Ishikawa (cell line): ENCODE results near the gene TRIM44.

Source experiments
- CEBPB ChIP-seq: IDR thresholded peaks from 2 replicates; pipeline ENCODE4 v1.6.1; 2012
- CREB1 ChIP-seq: IDR thresholded peaks from 2 replicates; pipeline ENCODE4 v1.6.1; 2012; ENCODE audit warnings: low read depth
- EGR1 ChIP-seq: IDR thresholded peaks from 2 replicates; pipeline ENCODE4 v1.6.1; 2012
- EP300 ChIP-seq: IDR thresholded peaks from 2 replicates; pipeline ENCODE4 v1.6.1; 2012; ENCODE audit warnings: borderline replicate concordance
- FOXM1 ChIP-seq: IDR thresholded peaks from 2 replicates; pipeline ENCODE4 v1.6.1; 2012; ENCODE audit warnings: low read depth, borderline replicate concordance
- NFIC ChIP-seq: IDR thresholded peaks from 2 replicates; pipeline ENCODE4 v1.6.1; 2012
- RAD21 ChIP-seq: IDR thresholded peaks from 2 replicates; pipeline ENCODE4 v1.6.1; 2012; ENCODE audit warnings: low read depth
- TAF1 ChIP-seq: IDR thresholded peaks from 2 replicates; pipeline ENCODE4 v1.6.1; 2012; ENCODE audit warnings: low read depth, mild to moderate bottlenecking
- TCF12 ChIP-seq: IDR thresholded peaks from 2 replicates; pipeline ENCODE4 v1.6.1; 2012; ENCODE audit warnings: low read depth
- TEAD4 ChIP-seq: IDR thresholded peaks from 2 replicates; pipeline ENCODE4 v1.6.1; 2012
- YY1 ChIP-seq: IDR thresholded peaks from 2 replicates; pipeline ENCODE4 v1.6.1; 2012; ENCODE audit warnings: low read depth
- ZBTB7A ChIP-seq: IDR thresholded peaks from 2 replicates; pipeline ENCODE4 v1.6.1; 2012; ENCODE audit warnings: low read depth
- TF ChIP-seq, protein P1 (sequence below): IDR thresholded peaks from 2 replicates; pipeline ENCODE4 v1.6.1; 2012
- TF ChIP-seq, protein P2 (sequence below): IDR thresholded peaks from 2 replicates; pipeline ENCODE4 v1.6.1; 2012; ENCODE audit warnings: low read depth, mild to moderate bottlenecking
- TF ChIP-seq, protein P3 (sequence below): IDR thresholded peaks from 2 replicates; pipeline ENCODE4 v1.6.1; 2012

TRIM44 gene

DNA sequence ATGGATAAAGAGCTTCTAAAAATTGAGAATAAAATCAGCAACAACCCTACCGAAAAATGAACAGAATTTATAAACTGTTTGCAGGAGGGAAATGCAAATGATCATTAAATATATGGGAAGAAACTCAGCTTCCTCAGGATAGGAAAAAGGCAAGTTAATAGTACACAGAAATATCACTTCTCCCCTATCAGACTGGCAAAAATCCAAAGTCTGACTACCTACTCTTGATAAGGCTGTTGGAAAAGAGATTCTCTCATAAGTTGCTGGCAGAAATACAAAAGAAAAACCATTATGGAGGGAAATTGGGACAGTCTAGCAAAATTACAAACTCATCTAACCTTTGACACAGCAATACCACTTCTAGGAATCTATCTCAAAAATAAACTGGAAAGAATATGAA is 180.4 kb downstream of the TRIM44 start:
- TF ChIP-seq, protein P1, sequence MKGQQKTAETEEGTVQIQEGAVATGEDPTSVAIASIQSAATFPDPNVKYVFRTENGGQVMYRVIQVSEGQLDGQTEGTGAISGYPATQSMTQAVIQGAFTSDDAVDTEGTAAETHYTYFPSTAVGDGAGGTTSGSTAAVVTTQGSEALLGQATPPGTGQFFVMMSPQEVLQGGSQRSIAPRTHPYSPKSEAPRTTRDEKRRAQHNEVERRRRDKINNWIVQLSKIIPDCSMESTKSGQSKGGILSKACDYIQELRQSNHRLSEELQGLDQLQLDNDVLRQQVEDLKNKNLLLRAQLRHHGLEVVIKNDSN: no peak
- TF ChIP-seq TCF12 (no peak), RAD21 (no peak), EGR1 (no peak), NFIC (no peak), FOXM1 (no peak), CREB1 (no peak), ZBTB7A (no peak)
- TF ChIP-seq, protein P2, sequence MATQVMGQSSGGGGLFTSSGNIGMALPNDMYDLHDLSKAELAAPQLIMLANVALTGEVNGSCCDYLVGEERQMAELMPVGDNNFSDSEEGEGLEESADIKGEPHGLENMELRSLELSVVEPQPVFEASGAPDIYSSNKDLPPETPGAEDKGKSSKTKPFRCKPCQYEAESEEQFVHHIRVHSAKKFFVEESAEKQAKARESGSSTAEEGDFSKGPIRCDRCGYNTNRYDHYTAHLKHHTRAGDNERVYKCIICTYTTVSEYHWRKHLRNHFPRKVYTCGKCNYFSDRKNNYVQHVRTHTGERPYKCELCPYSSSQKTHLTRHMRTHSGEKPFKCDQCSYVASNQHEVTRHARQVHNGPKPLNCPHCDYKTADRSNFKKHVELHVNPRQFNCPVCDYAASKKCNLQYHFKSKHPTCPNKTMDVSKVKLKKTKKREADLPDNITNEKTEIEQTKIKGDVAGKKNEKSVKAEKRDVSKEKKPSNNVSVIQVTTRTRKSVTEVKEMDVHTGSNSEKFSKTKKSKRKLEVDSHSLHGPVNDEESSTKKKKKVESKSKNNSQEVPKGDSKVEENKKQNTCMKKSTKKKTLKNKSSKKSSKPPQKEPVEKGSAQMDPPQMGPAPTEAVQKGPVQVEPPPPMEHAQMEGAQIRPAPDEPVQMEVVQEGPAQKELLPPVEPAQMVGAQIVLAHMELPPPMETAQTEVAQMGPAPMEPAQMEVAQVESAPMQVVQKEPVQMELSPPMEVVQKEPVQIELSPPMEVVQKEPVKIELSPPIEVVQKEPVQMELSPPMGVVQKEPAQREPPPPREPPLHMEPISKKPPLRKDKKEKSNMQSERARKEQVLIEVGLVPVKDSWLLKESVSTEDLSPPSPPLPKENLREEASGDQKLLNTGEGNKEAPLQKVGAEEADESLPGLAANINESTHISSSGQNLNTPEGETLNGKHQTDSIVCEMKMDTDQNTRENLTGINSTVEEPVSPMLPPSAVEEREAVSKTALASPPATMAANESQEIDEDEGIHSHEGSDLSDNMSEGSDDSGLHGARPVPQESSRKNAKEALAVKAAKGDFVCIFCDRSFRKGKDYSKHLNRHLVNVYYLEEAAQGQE: no peak

DNA sequence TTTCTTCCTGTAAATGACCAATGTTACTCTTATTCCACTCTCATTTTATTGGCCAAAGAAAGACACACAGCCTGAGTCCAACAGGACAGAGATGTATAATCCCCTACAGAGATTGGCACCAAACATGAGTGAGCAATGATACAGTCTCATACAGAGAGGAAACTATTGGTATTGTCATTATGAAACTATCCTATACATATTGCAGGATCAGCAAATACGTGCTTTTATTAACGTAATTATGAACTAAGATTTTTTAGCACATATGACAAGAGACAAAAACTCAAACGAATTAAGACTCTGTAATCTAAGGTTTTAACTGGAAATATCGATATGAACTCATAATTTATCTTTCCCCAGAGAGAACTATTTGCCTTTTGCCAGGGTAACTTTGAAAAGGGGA is 182.0 kb downstream of the TRIM44 start:
- no peak for TF ChIP-seq YY1
- TF ChIP-seq, protein P2: no peak
- TF ChIP-seq RAD21: no peak
- TF ChIP-seq ZBTB7A: no peak
- TF ChIP-seq, protein P1: no peak
- no peak for TF ChIP-seq EGR1
- no peak for TF ChIP-seq CREB1
- no peak for TF ChIP-seq NFIC
- no peak for TF ChIP-seq TCF12
- no peak for TF ChIP-seq TAF1
- TF ChIP-seq EP300: no peak
- no peak for TF ChIP-seq FOXM1
- TF ChIP-seq, protein P3, sequence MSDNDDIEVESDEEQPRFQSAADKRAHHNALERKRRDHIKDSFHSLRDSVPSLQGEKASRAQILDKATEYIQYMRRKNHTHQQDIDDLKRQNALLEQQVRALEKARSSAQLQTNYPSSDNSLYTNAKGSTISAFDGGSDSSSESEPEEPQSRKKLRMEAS: no peak

DNA sequence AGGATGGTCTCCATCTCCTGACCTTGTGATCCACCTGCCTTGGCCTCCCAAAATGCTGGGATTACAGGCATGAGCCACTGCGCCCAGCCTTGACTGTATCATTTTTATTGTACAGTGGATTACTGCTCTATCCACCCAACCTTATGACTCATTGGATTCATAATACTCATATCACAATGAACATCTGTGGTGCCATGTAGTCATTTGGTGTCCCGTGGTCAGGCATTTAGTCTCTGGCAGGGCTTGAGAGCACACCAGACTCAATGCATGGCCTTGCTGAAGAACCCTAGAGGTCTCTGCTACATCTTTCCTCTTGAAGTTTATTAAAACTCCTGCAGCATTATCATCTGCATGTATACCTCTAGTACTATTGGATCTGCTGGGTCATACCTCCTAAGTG is 183.3 kb downstream of the TRIM44 start:
- TF ChIP-seq, protein P2: no peak
- TF ChIP-seq CREB1 (no peak), FOXM1 (no peak), RAD21 (no peak), ZBTB7A (no peak), TCF12 (no peak), EGR1 (no peak), TEAD4 (no peak), NFIC (no peak), EP300 (no peak)
- TF ChIP-seq, protein P3: no peak

DNA sequence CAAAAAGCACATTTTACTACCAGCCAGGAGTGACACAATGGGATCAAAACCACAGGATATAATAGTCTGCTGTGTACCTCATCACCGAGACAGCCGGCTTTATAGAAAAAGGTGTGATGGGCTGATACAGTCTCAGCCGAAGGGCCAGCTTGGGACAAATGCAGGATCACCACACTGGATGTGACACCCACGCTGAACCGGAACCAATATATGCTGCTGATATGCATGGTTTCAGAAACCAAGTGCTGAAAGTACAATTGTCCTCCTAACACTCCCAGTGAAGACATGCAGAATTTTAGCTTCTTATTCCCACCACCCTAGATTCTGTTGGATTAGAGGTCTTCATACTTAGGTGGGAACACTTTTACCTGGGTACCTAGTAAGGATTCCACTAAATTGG is 184.3 kb downstream of the TRIM44 start:
- TF ChIP-seq ZBTB7A (no peak), EGR1 (no peak), EP300 (no peak), TEAD4 (no peak), CEBPB (no peak), TCF12 (no peak), NFIC (no peak)
- TF ChIP-seq, protein P1: no peak
- TF ChIP-seq, protein P3: no peak
- TF ChIP-seq, protein P2: no peak
